ENCODE measurements around the gene BSPRY. TPM values are rescaled to one million over a fixed set of nuclear protein-coding genes. Genes with fewer than 3 reads are reported as not detected.
"Not testable (repeated sequence)": the region's sequence is repeated elsewhere in the genome, so short reads cannot be mapped to it uniquely, and the experiment has no call there.

BSPRY gene
- polyA plus RNA-seq, 1 donor: 0.52 TPM

- DNase-seq: no peak
Observed at GRCh38 chr9:113341712-113342410, 7.5 kb upstream of the BSPRY start.

- peak; percentile 25 for DNase-seq
Observed at GRCh38 chr9:113343732-113344231, 5.6 kb upstream of the BSPRY start.

GRCh38 chr9:113345190-113345589 lies 4.2 kb upstream of the BSPRY start:
- no peak for DNase-seq

- DNase-seq: no peak
Observed at GRCh38 chr9:113345671-113346070, 3.7 kb upstream of the BSPRY start.

- DNase-seq: no peak
Observed at GRCh38 chr9:113348437-113348836, 904 bp upstream of the BSPRY start.

GRCh38 chr9:113349066-113349444 lies 286 bp upstream of the BSPRY start:
- no peak for DNase-seq

DNA sequence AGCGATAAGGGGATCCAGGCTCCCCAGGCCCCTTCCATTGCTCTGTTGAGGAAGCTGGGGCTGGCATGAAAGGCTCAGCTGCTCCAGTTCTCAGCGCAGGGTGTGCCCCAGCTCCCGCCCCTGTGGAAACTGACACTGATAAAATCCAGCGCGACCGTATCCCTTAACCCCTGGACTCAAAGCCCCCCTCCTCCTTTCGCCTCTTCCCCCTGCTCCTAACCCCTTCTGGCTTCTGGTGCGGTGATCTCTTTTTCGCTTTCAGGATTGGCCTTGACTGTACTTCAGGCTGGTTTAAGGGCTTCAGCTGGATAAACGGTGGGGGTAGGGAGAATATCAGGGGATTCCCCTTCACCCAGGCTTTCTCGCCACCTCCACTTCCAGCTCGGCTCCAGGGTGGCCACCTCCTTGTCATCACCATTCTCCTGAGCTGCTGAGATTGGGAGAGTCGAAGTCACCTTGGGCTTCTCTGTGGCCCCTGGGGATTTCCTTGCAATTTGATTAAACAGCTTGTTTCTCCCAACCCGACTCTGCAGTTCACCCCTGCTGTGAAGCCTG lies 843 bp downstream of the BSPRY start:
- no peak for DNase-seq

GRCh38 chr9:113350937-113351336 lies 1.6 kb downstream of the BSPRY start:
- DNase-seq: no peak

GRCh38 chr9:113352006-113352405 lies 2.7 kb downstream of the BSPRY start:
- no peak for DNase-seq

GRCh38 chr9:113352411-113352810 lies 3.1 kb downstream of the BSPRY start:
- DNase-seq: no peak

GRCh38 chr9:113355040-113355596 lies 5.8 kb downstream of the BSPRY start:
- no peak for DNase-seq

GRCh38 chr9:113356686-113357292 lies 7.4 kb downstream of the BSPRY start:
- no peak for DNase-seq

DNA sequence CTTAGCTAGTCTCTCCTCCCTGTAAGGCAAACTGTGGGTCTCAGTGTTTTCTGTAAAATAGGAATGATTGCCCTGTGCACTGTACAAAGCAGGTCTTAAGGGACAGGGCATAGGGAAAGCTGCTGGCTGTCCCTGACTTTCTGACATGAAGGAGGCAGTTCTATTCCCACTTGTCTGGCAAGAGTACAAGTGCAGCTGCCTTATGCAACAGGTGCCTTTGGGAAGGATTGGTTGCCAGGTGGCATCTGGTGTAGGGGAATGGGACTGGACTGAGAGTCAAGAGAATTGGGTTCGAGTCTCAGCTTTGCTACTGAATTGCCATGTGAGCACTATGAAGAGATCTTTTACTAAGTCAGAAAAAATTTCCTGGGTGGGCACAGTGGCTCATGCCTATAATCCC lies 10.0 kb downstream of the BSPRY start:
- DNase-seq: no peak

DNA sequence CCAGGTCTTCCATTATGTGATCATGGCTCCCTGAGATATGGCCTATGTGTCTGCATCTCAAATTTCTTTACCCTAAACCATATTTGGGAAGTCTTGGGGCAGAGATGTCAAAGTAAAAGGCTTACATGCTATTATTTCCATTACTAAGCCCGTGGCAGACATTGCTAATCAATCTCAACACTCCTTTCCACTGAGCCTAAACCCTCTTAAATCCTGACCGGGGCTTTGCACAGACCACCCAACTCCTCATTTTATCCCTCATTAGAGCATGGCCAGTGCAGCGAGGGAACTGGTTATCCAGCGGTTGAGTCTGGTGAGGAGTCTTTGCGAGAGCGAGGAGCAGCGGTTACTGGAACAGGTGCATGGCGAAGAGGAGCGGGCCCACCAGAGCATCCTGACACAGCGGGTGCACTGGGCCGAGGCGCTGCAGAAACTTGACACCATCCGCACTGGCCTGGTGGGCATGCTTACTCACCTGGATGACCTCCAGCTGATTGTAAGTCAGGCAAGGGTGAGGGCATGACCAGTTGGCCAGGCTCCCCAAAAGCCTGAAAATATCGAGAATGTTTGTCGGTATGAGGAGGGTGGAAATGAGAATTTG lies 11.0 kb downstream of the BSPRY start:
- DNase-seq: no peak

DNA sequence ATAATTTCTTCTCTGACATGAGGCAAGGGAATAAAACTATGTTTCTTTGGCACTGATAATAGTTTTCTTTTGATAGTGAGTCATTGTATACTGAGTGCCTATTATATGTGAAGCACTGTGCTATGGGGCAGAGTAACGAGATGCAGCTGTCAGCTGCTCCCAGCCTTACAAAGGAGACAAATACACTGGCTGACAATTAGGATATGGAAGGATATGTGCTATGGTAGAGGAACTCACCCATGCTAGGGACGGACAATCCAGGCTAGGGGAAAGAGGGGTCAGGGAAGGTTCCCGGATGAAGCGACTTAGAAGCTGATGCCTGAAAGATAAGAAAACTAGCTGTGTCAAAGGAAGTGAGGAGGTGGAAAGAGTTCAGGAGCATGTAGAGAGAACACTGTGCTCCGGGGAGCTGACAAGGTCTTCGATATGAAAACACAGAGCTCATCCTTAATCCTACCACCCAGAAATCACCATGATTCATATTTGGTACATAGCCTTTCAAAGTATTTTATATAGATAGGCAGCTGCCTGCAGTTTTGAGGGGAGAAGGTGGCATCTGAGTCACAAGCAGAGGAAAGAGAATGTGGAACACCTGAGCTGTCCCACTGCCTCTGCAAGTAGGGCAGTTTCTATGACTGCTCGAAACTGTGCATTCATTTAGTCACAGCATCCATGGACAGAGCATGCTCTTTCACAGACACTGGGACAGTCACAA lies 12.1 kb downstream of the BSPRY start:
- DNase-seq: no peak

- DNase-seq: no peak
Observed at GRCh38 chr9:113363336-113363735, 14.0 kb downstream of the BSPRY start.

GRCh38 chr9:113364951-113365350 lies 15.6 kb downstream of the BSPRY start:
- DNase-seq: no peak

GRCh38 chr9:113365652-113366051 lies 16.3 kb downstream of the BSPRY start:
- not testable (repeated sequence) for DNase-seq

DNA sequence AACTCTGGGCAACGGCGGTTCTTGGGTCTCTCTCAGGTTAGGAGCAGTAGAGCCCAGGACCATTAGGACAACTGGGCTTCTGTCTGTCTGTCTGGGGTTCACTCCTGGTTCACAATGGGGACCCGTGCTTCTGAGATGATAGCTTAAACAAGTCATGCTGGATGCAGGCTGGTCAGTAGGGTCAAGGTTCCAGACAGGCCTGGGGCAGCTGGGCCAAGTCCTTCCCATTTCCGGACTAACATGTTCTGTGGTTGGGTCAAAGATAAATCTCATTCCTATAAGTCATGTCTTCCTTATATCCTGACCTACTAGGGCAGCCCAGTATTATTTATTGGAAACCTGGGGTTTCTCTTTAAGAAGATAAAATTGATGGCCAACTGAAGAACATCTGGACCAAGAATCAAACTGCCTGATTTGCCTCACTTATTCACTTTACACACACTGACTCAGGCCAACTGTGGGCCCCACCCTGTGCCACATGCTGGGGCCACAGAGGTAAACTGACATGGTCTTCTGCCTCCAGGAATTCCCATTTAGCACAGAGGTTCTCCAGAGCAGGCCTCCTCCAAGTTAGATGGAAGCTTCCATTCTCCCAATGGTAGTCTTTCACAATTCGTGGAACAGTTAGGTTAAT lies 19.1 kb downstream of the BSPRY start:
- no peak for DNase-seq

- DNase-seq: no peak
Observed at GRCh38 chr9:113368982-113369854, 19.9 kb downstream of the BSPRY start.

GRCh38 chr9:113369855-113370140 lies 20.5 kb downstream of the BSPRY start:
- no peak for DNase-seq

Data from hindlimb muscle (tissue), 1 donor.